Rectal smooth muscle tissue (tissue), 1 donor: ENCODE results near the gene MARCHF9.

ENCODE experiments used
- H3K27ac ChIP-seq: one replicate; pipeline ENCODE4 v1.7.0; 2013; ENCODE audit warnings: low read depth, low read length, inconsistent platforms
- H3K27me3 ChIP-seq: one replicate; pipeline ENCODE4 v1.7.0; 2013; ENCODE audit warnings: low read length; ENCODE audit not compliant: control insufficient read depth, insufficient read depth
- H3K36me3 ChIP-seq: one replicate; pipeline ENCODE4 v1.7.0; 2013; ENCODE audit warnings: low read length; ENCODE audit not compliant: control insufficient read depth, insufficient read depth
- H3K4me1 ChIP-seq: one replicate; pipeline ENCODE4 v1.7.0; 2013; ENCODE audit warnings: low read length; ENCODE audit not compliant: control insufficient read depth, insufficient read depth
- H3K4me3 ChIP-seq: one replicate; pipeline ENCODE4 v1.7.0; 2013; ENCODE audit warnings: low read length
- H3K9ac ChIP-seq: one replicate; pipeline ENCODE4 v1.7.0; 2013; ENCODE audit warnings: low read length

MARCHF9 gene

GRCh38 chr12:57735952-57736740 lies 18.8 kb upstream of the MARCHF9 start:
- Histone ChIP-seq H3K36me3 (no peaks in the 10 kb centered on the region), H3K27me3 (peaks cover 35% of the 10 kb centered on the region), H3K4me1 (no peaks in the 10 kb centered on the region), H3K9ac (no peak overlapping the region), H3K4me3 (no peak overlapping the region), H3K27ac (no peak overlapping the region)

- no peaks in the 10 kb centered on the region for H3K36me3 ChIP-seq
- no peak overlapping the region for H3K9ac ChIP-seq
- peaks cover 35% of the 10 kb centered on the region for H3K27me3 ChIP-seq
- H3K4me1 ChIP-seq = no peaks in the 10 kb centered on the region
- no peak overlapping the region for H3K4me3 ChIP-seq
- H3K27ac ChIP-seq = no peak overlapping the region
These were observed 18.0 kb upstream of the MARCHF9 start for GRCh38 chr12:57736741-57737466.

DNA sequence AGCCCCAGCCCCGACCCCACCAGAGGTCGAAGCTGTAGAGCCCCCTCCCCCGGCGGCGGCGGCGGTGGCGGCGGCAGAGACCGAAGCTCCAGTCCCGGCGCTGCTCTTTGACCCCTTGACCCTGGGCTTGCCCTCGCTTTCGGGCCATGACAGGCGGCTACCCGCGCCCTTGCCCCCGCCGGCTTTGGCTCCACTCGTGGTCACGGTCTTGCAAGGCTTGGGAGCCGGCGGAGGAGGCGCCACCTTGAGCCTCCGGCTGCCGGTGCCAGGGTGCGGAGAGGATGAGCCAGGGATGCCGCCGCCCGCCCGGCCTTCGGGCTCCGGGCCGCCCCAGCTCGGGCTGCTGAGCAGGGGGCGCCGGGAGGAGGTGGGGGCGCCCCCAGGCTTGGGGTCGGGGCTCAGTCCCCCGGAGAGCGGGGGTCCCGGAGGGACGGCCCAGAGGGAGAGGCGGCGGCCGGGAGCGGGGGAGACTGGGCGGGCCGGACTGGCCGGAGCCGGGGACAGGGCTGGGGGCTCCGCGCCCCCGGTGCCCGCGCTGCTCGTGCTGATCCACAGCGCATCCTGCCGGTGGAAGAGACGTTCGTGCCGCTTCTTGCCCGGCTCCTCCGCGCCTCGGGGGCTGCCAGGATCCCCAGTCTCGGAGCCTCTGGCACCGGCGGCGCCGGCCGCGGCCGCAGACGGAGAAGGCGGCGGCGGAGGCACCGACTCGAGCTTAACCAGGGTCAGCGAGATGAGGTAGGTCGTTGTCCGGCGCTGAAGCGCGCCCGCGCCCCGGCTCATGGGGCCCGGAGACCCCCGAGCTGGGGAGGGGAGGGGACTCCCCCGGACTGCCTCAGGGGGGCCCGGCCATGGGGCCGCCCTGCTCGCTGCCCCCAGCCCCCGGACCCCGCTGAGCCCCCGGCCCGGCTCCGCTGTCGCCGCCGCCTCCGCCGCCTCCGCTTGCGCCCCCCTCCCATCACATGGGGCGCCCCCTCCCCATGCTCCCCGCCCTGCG lies 17.1 kb upstream of the MARCHF9 start:
- Histone ChIP-seq H3K27me3 (peaks cover 32% of the 10 kb centered on the region), H3K4me1 (no peaks in the 10 kb centered on the region), H3K4me3 (no peak overlapping the region), H3K27ac (no peak overlapping the region), H3K36me3 (no peaks in the 10 kb centered on the region), H3K9ac (no peak overlapping the region)

GRCh38 chr12:57738661-57739237 lies 16.2 kb upstream of the MARCHF9 start, which contains the start of gene AGAP2:
TSS of gene AGAP2 (minus strand) at chr12:57738742. CDS start at chr12:57738246, 496 bp downstream.
- Histone ChIP-seq H3K4me1 (no peaks in the 10 kb centered on the region), H3K27ac (no peak within 1 kb of the TSS), H3K27me3 (peaks cover 32% of the 10 kb centered on the region), H3K36me3 (no peaks in the 10 kb centered on the region), H3K4me3 (no peak within 1 kb of the TSS), H3K9ac (no peak within 1 kb of the TSS)

- Histone ChIP-seq H3K27me3 (peaks cover 30% of the 10 kb centered on the region), H3K4me1 (no peaks in the 10 kb centered on the region), H3K27ac (no peak overlapping the region), H3K4me3 (no peak overlapping the region), H3K9ac (no peak overlapping the region), H3K36me3 (no peaks in the 10 kb centered on the region)
These were observed 15.5 kb upstream of the MARCHF9 start for GRCh38 chr12:57739387-57739786.

DNA sequence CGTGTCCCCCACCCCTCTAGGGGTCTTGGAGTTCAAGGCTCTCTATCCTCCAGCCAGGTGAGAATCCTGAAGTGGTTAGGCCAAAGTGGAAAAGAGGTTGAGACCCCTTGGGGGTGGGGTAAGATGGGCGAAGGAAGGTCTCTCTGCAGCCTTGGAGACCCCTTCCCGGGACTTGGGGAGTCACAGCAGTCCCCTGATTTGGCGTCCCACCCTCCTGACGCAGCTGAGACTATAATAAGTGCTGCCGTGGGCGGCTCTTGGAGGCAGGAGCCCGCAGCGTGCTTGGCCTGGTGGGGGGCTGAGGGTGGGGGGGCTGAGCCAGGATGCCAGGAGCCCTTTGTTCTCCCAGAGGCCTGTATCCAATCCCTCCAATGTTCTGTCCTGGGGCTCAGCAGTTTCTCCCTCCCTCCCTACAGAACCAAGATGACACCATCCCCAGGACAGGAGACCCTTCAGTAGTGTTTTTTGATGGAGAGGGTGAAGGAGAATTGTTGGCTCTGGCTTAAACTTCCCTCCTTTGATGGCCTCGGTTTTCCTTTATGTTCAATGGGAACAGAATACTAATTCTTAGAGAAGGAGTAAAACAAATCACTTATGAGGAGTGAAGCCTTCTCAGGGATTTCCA lies 14.9 kb upstream of the MARCHF9 start:
- no peaks in the 10 kb centered on the region for H3K4me1 ChIP-seq
- H3K4me3 ChIP-seq = no peak overlapping the region
- H3K9ac ChIP-seq = no peak overlapping the region
- H3K27ac ChIP-seq = no peak overlapping the region
- no peaks in the 10 kb centered on the region for H3K36me3 ChIP-seq
- H3K27me3 ChIP-seq = peaks cover 27% of the 10 kb centered on the region

DNA sequence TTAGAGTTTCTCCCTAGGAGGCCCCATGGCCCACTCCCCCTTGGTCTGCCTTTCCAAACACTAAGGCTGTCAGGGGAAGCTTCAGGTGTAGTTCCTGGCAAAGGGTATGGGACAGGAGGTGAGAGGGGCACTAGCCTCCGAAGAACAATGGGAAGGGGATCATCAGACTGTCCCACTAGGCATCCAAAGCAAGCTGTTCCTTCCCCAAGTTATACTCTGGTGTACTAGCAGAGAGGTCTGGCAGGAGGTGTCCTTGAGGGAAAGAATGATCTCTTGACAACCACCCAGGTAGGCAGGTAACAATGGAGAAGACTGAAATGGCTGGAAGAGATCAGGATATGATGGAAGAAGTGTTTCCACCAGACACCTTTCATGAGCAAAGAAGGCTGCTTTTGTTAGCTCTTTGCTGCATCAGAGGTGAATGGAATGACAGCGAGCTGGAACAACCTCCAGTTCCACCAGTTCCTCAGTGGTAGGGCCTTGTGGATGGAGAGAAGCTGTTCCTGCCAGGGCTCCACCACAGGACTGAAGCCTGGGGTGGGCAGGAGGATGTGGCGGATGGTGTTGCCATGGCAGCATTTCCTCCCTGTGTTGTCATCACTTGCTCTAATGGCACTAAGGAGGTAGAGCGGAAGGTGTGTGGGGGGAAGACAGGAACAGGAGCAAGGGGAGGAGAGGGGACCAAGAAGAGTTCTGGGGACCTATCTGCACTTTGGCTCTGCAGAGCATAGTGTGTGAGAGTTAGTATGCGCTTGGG lies 14.1 kb upstream of the MARCHF9 start:
- Histone ChIP-seq H3K36me3 (no peaks in the 10 kb centered on the region), H3K9ac (no peak overlapping the region), H3K27me3 (peaks cover 21% of the 10 kb centered on the region), H3K27ac (no peak overlapping the region), H3K4me3 (peak overlapping the region; percentile 51), H3K4me1 (peaks cover 4% of the 10 kb centered on the region)

DNA sequence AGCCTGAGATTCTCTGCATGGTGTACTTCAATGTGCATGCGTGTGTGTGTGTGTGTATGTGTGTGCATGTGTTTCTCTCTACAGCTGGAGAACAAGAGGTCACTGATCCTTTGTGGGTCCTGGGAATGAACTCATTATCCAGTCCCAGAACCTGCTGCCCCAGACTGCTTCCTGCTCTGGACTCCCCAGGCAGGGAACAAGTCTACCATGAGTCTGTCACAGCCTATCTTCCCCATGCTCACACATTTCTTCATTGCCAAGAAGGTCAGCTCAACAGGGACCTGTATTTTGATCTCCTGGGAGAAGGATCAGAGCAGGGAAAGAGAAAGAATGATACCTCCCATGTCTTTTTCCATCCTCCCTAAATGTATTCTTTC lies 13.5 kb upstream of the MARCHF9 start:
- Histone ChIP-seq H3K4me1 (peaks cover 5% of the 10 kb centered on the region), H3K36me3 (no peaks in the 10 kb centered on the region), H3K9ac (no peak overlapping the region), H3K4me3 (peak overlapping the region; percentile 51), H3K27me3 (peaks cover 20% of the 10 kb centered on the region), H3K27ac (no peak overlapping the region)

DNA sequence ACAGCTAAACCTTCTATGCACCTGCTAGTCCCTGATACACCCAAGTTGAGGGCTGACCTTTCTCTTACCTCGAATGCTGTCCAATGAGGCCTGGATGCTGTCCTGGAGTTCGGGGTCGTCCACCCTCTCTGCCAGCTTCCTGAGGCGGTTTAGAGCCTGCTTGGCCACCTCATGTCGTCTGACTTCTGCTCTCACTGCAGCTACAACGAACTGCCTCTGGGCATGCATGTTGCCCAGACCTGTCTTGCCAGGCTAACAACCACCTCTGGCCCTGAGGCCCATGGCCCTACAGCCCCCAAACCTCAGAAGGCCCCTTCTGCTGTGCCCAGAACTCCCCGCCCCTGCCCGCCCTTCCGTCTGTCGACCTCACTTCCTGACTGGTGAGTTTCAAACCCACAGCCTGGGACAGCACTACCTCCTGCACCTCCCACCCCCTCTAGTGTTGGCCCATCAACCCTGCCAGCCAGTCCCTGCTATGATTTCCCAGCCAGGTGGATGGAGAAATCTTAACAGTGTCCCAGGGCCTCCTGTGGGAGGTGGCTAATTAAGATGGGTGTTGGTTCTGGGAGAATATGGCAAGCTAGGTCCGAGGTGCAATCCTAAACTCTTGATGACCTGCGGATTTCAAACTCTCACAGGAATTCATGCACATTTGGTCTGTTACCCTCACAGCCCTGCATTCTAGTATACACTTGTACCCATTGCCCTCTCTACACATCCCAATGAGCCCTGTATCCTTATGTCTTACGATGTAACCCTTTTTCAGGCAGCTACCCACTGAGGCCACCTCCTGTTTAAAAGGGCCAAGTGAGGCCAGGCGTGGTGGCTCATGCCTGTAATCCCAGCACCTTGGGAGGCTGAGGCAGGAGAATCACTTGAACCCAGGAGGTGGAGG lies 12.8 kb upstream of the MARCHF9 start:
- Histone ChIP-seq H3K4me1 (peaks cover 5% of the 10 kb centered on the region), H3K27me3 (peaks cover 14% of the 10 kb centered on the region), H3K9ac (no peak overlapping the region), H3K4me3 (peak overlapping the region; percentile 51), H3K27ac (no peak overlapping the region), H3K36me3 (peaks cover 2% of the 10 kb centered on the region)

DNA sequence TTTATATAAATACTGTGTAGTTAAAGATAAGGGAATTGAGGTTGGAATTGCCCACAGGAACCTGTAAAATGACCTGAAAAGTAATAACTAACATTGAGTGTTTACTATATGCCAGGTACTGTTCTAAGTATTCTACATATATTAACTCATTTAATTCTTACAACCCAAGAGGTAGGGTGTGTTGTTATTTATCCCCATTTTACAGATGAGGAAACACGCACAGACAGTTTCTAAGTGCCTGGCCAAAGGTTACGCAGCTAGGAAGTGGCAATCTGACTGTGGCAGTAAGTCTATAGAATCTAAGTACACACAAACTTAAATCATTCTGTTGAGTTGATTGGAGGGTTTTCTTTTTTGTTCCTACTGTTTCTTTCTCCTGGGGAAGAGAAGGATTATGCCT lies 11.1 kb upstream of the MARCHF9 start:
- no peak overlapping the region for H3K9ac ChIP-seq
- H3K36me3 ChIP-seq = peaks cover 9% of the 10 kb centered on the region
- no peak overlapping the region for H3K4me3 ChIP-seq
- H3K27me3 ChIP-seq = peaks cover 10% of the 10 kb centered on the region
- H3K4me1 ChIP-seq = peaks cover 5% of the 10 kb centered on the region
- no peak overlapping the region for H3K27ac ChIP-seq
